Immature natural killer cell (primary cell): ENCODE data around the gene NUDT17. TPM values are rescaled to one million over a fixed set of nuclear protein-coding genes. Genes with fewer than 3 reads are reported as not detected.
A peak's percentile ranks its signal among the peaks of the same experiment; 100 is the strongest.

Experiments used
- DNase-seq, 3 donors: peaks; one replicate each; pipeline ENCODE4 v3.0.0; 2022; ENCODE audit warnings: mixed read lengths in 1 of 3
- H3K27ac Mint-ChIP-seq, 6 donors: one replicate each; pipeline ENCODE4 v1.8.0; 2020; ENCODE audit warnings: mixed read lengths in 6 of 6, mild to moderate bottlenecking in 5 of 6, inconsistent platforms in 4 of 6, moderate library complexity in 3 of 6
- H3K27me3 Mint-ChIP-seq, 3 donors: one replicate each; pipeline ENCODE4 v1.8.0; 2020 to 2021; ENCODE audit warnings: low read depth in 3 of 3, mild to moderate bottlenecking in 3 of 3, mixed read lengths in 3 of 3, moderate library complexity in 3 of 3, inconsistent platforms in 1 of 3
- H3K36me3 Mint-ChIP-seq, 3 donors: one replicate each; pipeline ENCODE4 v1.8.0; 2020; ENCODE audit warnings: mixed read lengths in 3 of 3, inconsistent platforms in 2 of 3, mild to moderate bottlenecking in 2 of 3
- H3K4me1 Mint-ChIP-seq, 2 donors: one replicate each; pipeline ENCODE4 v1.8.0; 2020; ENCODE audit warnings: inconsistent platforms in 2 of 2, mild to moderate bottlenecking in 2 of 2, mixed read lengths in 2 of 2, moderate library complexity in 1 of 2
- H3K4me3 Mint-ChIP-seq, 5 donors: one replicate each; pipeline ENCODE4 v1.8.0; 2020; ENCODE audit warnings: mild to moderate bottlenecking in 5 of 5, mixed read lengths in 5 of 5, inconsistent platforms in 3 of 5, moderate library complexity in 3 of 5
- H3K9me3 Mint-ChIP-seq, 6 donors: one replicate each; pipeline ENCODE4 v1.8.0; 2020; ENCODE audit warnings: mild to moderate bottlenecking in 6 of 6, mixed read lengths in 6 of 6, inconsistent platforms in 4 of 6, moderate library complexity in 3 of 6
- polyA plus RNA-seq, 3 donors: library from polyadenylated mRNA; unstranded; fragments of 300-500 nt; fragmentation: Illumina TruSeq; gene quantifications; one replicate each; pipeline ENCODE4 v1.2.3, GENCODE V29; 2021

The NUDT17 gene
- polyA plus RNA-seq, 3 donors from 2014 or later: 3.8 to 4.1 TPM; not detected in 1

- peak overlapping the region; percentile 66 to 94 (median 82) for H3K27ac Mint-ChIP-seq
- H3K9me3 Mint-ChIP-seq: no peaks in the 10 kb centered on the region
- peak overlapping the region; percentile 94 to 97 (median 96) for H3K4me3 Mint-ChIP-seq
- no peak for DNase-seq
- peaks cover 11 to 25% (median 18%) of the 10 kb centered on the region in 3 donors for H3K36me3 Mint-ChIP-seq
- peaks cover 13 to 23% of the 10 kb centered on the region in 2 donors for H3K4me1 Mint-ChIP-seq
- H3K27me3 Mint-ChIP-seq: peaks cover 0 to 6% (median 0%) of the 10 kb centered on the region in 3 donors
These were observed 12.9 kb downstream of the NUDT17 start for GRCh38 chr1:145858238-145858900.

- H3K4me3 Mint-ChIP-seq: peak within 1 kb of the TSS; percentile 94 to 97 (median 96)
- no peaks in the 10 kb centered on the region for H3K9me3 Mint-ChIP-seq
- DNase-seq: peak; percentile 83 to 85 (median 85)
- peaks cover 13 to 23% of the 10 kb centered on the region in 2 donors for H3K4me1 Mint-ChIP-seq
- peak within 1 kb of the TSS; percentile 76 to 94 (median 88) for H3K27ac Mint-ChIP-seq
- H3K36me3 Mint-ChIP-seq: peaks cover 9 to 19% (median 15%) of the 10 kb centered on the region in 3 donors
- peaks cover 0 to 8% (median 0%) of the 10 kb centered on the region in 3 donors for H3K27me3 Mint-ChIP-seq
These were observed 13.6 kb downstream of the NUDT17 start, which contains the start of gene PIAS3 for GRCh38 chr1:145858901-145859490. TSS of gene PIAS3 (minus strand) at chr1:145859081. CDS start at chr1:145858990, 91 bp downstream.

- DNase-seq: peak; percentile 72 to 75 (median 72)
- Mint-ChIP-seq H3K36me3 (peaks cover 7 to 16% (median 14%) of the 10 kb centered on the region in 3 donors), H3K27ac (peak overlapping the region; percentile 76 to 94 (median 88)), H3K4me3 (peak overlapping the region; percentile 94 to 97 (median 96)), H3K4me1 (peaks cover 13 to 23% of the 10 kb centered on the region in 2 donors), H3K27me3 (peaks cover 0 to 8% (median 0%) of the 10 kb centered on the region in 3 donors), H3K9me3 (no peaks in the 10 kb centered on the region)
These were observed 14.1 kb downstream of the NUDT17 start for GRCh38 chr1:145859491-145860023.

- Mint-ChIP-seq H3K36me3 (peaks cover 0 to 3% (median 0%) of the 10 kb centered on the region in 3 donors), H3K9me3 (no peaks in the 10 kb centered on the region), H3K27ac (no peak overlapping the region), H3K4me1 (peaks cover under 1 to 3% of the 10 kb centered on the region in 2 donors), H3K4me3 (no peak overlapping the region), H3K27me3 (peaks cover 0 to 11% (median 2%) of the 10 kb centered on the region in 3 donors)
- DNase-seq: no peak
These were observed 18.0 kb downstream of the NUDT17 start for GRCh38 chr1:145863282-145864018.

- no peak for DNase-seq
- H3K4me3 Mint-ChIP-seq: no peak overlapping the region
- peaks cover 2 to 5% (median 5%) of the 10 kb centered on the region in 3 donors for H3K27me3 Mint-ChIP-seq
- H3K36me3 Mint-ChIP-seq: peaks cover 0 to 3% (median 0%) of the 10 kb centered on the region in 3 donors
- peaks cover 17 to 20% of the 10 kb centered on the region in 2 donors for H3K4me1 Mint-ChIP-seq
- no peaks in the 10 kb centered on the region for H3K9me3 Mint-ChIP-seq
- H3K27ac Mint-ChIP-seq: no peak overlapping the region
These were observed 22.8 kb downstream of the NUDT17 start for GRCh38 chr1:145868232-145868631.

- H3K36me3 Mint-ChIP-seq: no peaks in the 10 kb centered on the region
- H3K4me3 Mint-ChIP-seq: peak overlapping the region; percentile 70 to 83 (median 78)
- peak overlapping the region in 4 of 6 donors; percentile 34 to 85 (median 56) for H3K27ac Mint-ChIP-seq
- peaks cover 17 to 22% of the 10 kb centered on the region in 2 donors for H3K4me1 Mint-ChIP-seq
- peaks cover 0 to 2% (median 0%) of the 10 kb centered on the region in 6 donors for H3K9me3 Mint-ChIP-seq
- DNase-seq: peak; percentile 12 to 43 (median 30)
- peaks cover 5 to 8% (median 8%) of the 10 kb centered on the region in 3 donors for H3K27me3 Mint-ChIP-seq
These were observed 26.8 kb downstream of the NUDT17 start for GRCh38 chr1:145871994-145872924.

- Mint-ChIP-seq H3K4me3 (no peak overlapping the region), H3K4me1 (peaks cover 17 to 22% of the 10 kb centered on the region in 2 donors), H3K27ac (no peak overlapping the region), H3K27me3 (peaks cover 5 to 10% (median 7%) of the 10 kb centered on the region in 3 donors), H3K9me3 (peaks cover 0 to 2% (median 0%) of the 10 kb centered on the region in 6 donors), H3K36me3 (no peaks in the 10 kb centered on the region)
- DNase-seq: no peak
These were observed 29.2 kb downstream of the NUDT17 start for GRCh38 chr1:145874646-145875045.

GRCh38 chr1:145877923-145878486, 32.6 kb downstream of the NUDT17 start:
- no peak overlapping the region for H3K27ac Mint-ChIP-seq

GRCh38 chr1:145878724-145879123, 33.3 kb downstream of the NUDT17 start:
- Mint-ChIP-seq H3K9me3 (peaks cover 0 to 1% (median 0%) of the 10 kb centered on the region in 6 donors), H3K4me1 (no peaks in the 10 kb centered on the region), H3K36me3 (no peaks in the 10 kb centered on the region), H3K4me3 (no peak overlapping the region), H3K27ac (no peak overlapping the region), H3K27me3 (peaks cover 6 to 8% (median 6%) of the 10 kb centered on the region in 3 donors)
- DNase-seq: no peak

More at GRCh38 chr1:145877923-145878486, 32.6 kb downstream of the NUDT17 start:
- no peak overlapping the region for H3K4me3 Mint-ChIP-seq
- H3K36me3 Mint-ChIP-seq: no peaks in the 10 kb centered on the region
- peaks cover 0 to 10% (median 7%) of the 10 kb centered on the region in 3 donors for H3K27me3 Mint-ChIP-seq
- H3K4me1 Mint-ChIP-seq: peaks cover under 1 to 4% of the 10 kb centered on the region in 2 donors
- DNase-seq: no peak
- peaks cover 0 to 2% (median 0%) of the 10 kb centered on the region in 6 donors for H3K9me3 Mint-ChIP-seq

- Mint-ChIP-seq H3K27ac (no peak overlapping the region), H3K36me3 (no peaks in the 10 kb centered on the region), H3K9me3 (no peaks in the 10 kb centered on the region), H3K4me3 (no peak overlapping the region), H3K4me1 (peaks cover under 1 to 3% of the 10 kb centered on the region in 2 donors), H3K27me3 (peaks cover 3 to 9% (median 6%) of the 10 kb centered on the region in 3 donors)
- DNase-seq: no peak
These were observed 34.3 kb downstream of the NUDT17 start for GRCh38 chr1:145879775-145880174.

- no peak overlapping the region for H3K27ac Mint-ChIP-seq
- H3K27me3 Mint-ChIP-seq: peaks cover 0 to 13% (median 12%) of the 10 kb centered on the region in 3 donors
- DNase-seq: no peak
- peaks cover 14 to 23% of the 10 kb centered on the region in 2 donors for H3K4me1 Mint-ChIP-seq
- no peaks in the 10 kb centered on the region for H3K36me3 Mint-ChIP-seq
- H3K4me3 Mint-ChIP-seq: peak overlapping the region; percentile 32 to 88 (median 83)
- no peaks in the 10 kb centered on the region for H3K9me3 Mint-ChIP-seq
These were observed 39.2 kb downstream of the NUDT17 start for GRCh38 chr1:145884675-145885074.

GRCh38 chr1:145885738-145886287, 40.4 kb downstream of the NUDT17 start, which contains the start of gene ANKRD35:
TSS of gene ANKRD35 (minus strand) at chr1:145885866. CDS start at chr1:145885758, 108 bp downstream.
- peak; percentile 81 to 87 (median 85) for DNase-seq
- Mint-ChIP-seq H3K27me3 (peaks cover 0 to 13% (median 12%) of the 10 kb centered on the region in 3 donors), H3K36me3 (no peaks in the 10 kb centered on the region), H3K27ac (peak within 1 kb of the TSS in 2 of 6 donors; percentile 50 to 70), H3K9me3 (no peaks in the 10 kb centered on the region), H3K4me3 (peak within 1 kb of the TSS; percentile 81 to 88 (median 83)), H3K4me1 (peaks cover 14 to 23% of the 10 kb centered on the region in 2 donors)
